Measurements from ENCODE around the gene CRLF2.
"Not testable (repeated sequence)": the region's sequence is repeated elsewhere in the genome, so short reads cannot be mapped to it uniquely, and the experiment has no call there.

The CRLF2 gene

DNA sequence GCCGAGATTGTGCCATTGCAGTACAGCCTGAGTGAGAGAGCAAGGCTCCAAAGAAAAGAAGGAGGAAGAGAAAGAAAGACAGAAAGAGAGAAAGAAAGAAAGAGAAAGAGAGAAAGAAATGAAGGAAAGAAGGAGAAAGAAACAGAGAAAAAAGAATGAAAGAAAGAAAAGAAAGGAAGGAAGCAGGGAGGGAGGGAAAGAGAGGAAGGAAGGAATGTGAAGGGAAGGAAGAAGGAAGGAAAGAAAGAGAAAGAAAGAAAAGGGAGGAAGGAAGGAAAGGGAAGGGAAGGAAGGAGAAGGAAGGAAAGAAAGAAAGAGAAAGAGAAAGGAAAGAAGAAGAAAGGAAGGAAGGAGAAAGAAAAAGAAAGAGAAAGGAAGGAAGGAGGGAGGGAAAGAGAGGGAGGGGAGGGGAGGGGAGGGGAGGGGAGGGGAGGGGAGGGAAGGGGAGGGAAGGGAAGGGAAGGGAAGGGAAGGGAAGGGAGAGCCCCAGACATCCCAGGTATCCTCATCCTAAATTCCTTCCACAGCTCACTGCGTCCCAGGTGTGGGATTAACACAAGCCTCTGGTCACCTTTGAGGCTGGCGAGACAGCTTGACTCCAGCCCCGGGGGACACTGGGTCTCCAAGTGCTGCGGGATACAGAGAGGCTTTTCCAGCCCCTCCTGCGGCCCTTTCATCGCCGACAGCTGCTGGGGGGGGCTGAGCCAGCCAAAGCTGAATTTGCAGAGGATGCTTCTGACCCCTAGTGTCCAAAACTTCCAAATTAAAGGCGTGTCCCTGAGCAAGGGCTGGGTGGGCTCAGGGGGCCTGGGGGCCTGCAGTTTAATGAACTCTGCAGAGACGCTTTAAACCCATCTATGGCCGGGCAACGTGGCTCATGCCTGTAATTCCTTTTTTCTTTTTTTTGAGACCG, 32.0 kb upstream of the CRLF2 start:
- H3K4me3 ChIP-seq (ENCODE audit: low read depth, low read length, poor library complexity, severe bottlenecking): no peak overlapping the region
- no peak overlapping the region for H3K27ac ChIP-seq (ENCODE audit: low read depth, low read length, poor library complexity, severe bottlenecking)
- no peak overlapping the region for H2AFZ ChIP-seq (ENCODE audit: low read length)
- H3K4me2 ChIP-seq (ENCODE audit: low read length): no peak overlapping the region
- no peaks in the 10 kb centered on the region for H4K20me1 ChIP-seq (ENCODE audit: insufficient read depth, low read length)
- H3K27me3 ChIP-seq (ENCODE audit: insufficient read depth, low read length): no peaks in the 10 kb centered on the region
- no peaks in the 10 kb centered on the region for H3K36me3 ChIP-seq (ENCODE audit: insufficient read depth, low read length)
- H3K4me1 ChIP-seq (ENCODE audit: insufficient read depth, low read length, severe bottlenecking): peaks cover 5% of the 10 kb centered on the region
- no peaks in the 10 kb centered on the region for H3F3A ChIP-seq (ENCODE audit: insufficient read depth, low read length)
- H3K9me2 ChIP-seq (ENCODE audit: low read depth, low read length): no peaks in the 10 kb centered on the region
- no peaks in the 10 kb centered on the region for H3K9me3 ChIP-seq (ENCODE audit: low read length)
- no peaks in the 10 kb centered on the region for H3K79me2 ChIP-seq (ENCODE audit: insufficient read depth, low read length)
- TF ChIP-seq EZH2 (IDR thresholded peaks at IDR 0.05; ENCODE audit: borderline replicate concordance, low read length): no peak
- TF ChIP-seq, protein P1, sequence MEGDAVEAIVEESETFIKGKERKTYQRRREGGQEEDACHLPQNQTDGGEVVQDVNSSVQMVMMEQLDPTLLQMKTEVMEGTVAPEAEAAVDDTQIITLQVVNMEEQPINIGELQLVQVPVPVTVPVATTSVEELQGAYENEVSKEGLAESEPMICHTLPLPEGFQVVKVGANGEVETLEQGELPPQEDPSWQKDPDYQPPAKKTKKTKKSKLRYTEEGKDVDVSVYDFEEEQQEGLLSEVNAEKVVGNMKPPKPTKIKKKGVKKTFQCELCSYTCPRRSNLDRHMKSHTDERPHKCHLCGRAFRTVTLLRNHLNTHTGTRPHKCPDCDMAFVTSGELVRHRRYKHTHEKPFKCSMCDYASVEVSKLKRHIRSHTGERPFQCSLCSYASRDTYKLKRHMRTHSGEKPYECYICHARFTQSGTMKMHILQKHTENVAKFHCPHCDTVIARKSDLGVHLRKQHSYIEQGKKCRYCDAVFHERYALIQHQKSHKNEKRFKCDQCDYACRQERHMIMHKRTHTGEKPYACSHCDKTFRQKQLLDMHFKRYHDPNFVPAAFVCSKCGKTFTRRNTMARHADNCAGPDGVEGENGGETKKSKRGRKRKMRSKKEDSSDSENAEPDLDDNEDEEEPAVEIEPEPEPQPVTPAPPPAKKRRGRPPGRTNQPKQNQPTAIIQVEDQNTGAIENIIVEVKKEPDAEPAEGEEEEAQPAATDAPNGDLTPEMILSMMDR (IDR thresholded peaks at IDR 0.05; ENCODE audit: low read length): peak; percentile 16; the same call in 1 of the 2 replicates
- H3K9ac ChIP-seq (ENCODE audit: low read length): no peak overlapping the region

- H3K27me3 ChIP-seq (ENCODE audit: insufficient read depth, low read length): no peaks in the 10 kb centered on the region
- no peak overlapping the region for H3K4me3 ChIP-seq (ENCODE audit: low read depth, low read length, poor library complexity, severe bottlenecking)
- no peaks in the 10 kb centered on the region for H3F3A ChIP-seq (ENCODE audit: insufficient read depth, low read length)
- H3K4me1 ChIP-seq (ENCODE audit: insufficient read depth, low read length, severe bottlenecking): no peaks in the 10 kb centered on the region
- H3K9ac ChIP-seq (ENCODE audit: low read length): no peak overlapping the region
- H3K9me3 ChIP-seq (ENCODE audit: low read length): no peaks in the 10 kb centered on the region
- no peak overlapping the region for H2AFZ ChIP-seq (ENCODE audit: low read length)
- H3K79me2 ChIP-seq (ENCODE audit: insufficient read depth, low read length): no peaks in the 10 kb centered on the region
- no peak overlapping the region for H3K27ac ChIP-seq (ENCODE audit: low read depth, low read length, poor library complexity, severe bottlenecking)
- H3K36me3 ChIP-seq (ENCODE audit: insufficient read depth, low read length): no peaks in the 10 kb centered on the region
- H3K9me2 ChIP-seq (ENCODE audit: low read depth, low read length): no peaks in the 10 kb centered on the region
- TF ChIP-seq EZH2 (IDR thresholded peaks at IDR 0.05; ENCODE audit: borderline replicate concordance, low read length): no peak
- TF ChIP-seq, protein P1 (IDR thresholded peaks at IDR 0.05; ENCODE audit: low read length): no peak
- H4K20me1 ChIP-seq (ENCODE audit: insufficient read depth, low read length): no peaks in the 10 kb centered on the region
- H3K4me2 ChIP-seq (ENCODE audit: low read length): no peak overlapping the region
These were observed 30.5 kb upstream of the CRLF2 start for GRCh38 chrX:1242891-1243402.

DNA sequence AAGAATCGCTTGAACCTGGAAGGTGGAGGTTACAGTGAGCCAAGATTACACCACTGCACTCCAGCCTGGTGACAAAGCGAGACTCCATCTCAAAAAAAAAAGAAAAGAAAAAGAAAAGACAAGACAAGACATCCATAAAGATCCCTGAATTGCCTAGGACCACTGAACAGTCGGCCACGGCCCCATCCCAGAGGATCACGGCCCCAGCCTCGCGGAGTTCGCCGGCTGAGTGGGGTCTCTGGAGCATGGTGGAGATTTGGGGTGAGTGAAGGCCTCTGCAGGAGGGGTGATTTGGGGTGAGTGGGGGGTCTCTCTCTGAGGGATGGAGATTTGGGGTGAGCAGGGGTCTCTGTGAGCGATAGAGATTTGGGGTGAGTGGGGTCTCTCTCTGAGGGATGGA, 28.1 kb upstream of the CRLF2 start:
- not testable (repeated sequence) for H3K36me3 ChIP-seq (ENCODE audit: insufficient read depth, low read length); H3K27ac ChIP-seq (ENCODE audit: low read depth, low read length, poor library complexity, severe bottlenecking); H3K4me3 ChIP-seq (ENCODE audit: low read depth, low read length, poor library complexity, severe bottlenecking); H3K9me3 ChIP-seq (ENCODE audit: low read length); H3K9ac ChIP-seq (ENCODE audit: low read length); H2AFZ ChIP-seq (ENCODE audit: low read length); H4K20me1 ChIP-seq (ENCODE audit: insufficient read depth, low read length); H3K79me2 ChIP-seq (ENCODE audit: insufficient read depth, low read length); H3K27me3 ChIP-seq (ENCODE audit: insufficient read depth, low read length); H3K4me2 ChIP-seq (ENCODE audit: low read length); H3K9me2 ChIP-seq (ENCODE audit: low read depth, low read length); H3F3A ChIP-seq (ENCODE audit: insufficient read depth, low read length); H3K4me1 ChIP-seq (ENCODE audit: insufficient read depth, low read length, severe bottlenecking)

All from OCI-LY1 (cell line).